HG03039 (cell line): Measurements from ENCODE around the gene NMRAL1.

Experiments used
- ATAC-seq: cut with Tn5 transposase; IDR thresholded peaks from one replicate; pipeline ENCODE4 v1.9.1; 2021; ENCODE audit warnings: mild to moderate bottlenecking, moderate library complexity; ENCODE audit not compliant: unreplicated experiment

NMRAL1 gene

GRCh38 chr16:4467916-4468315 lies 6.5 kb downstream of the NMRAL1 start:
- no peak for ATAC-seq

- no peak for ATAC-seq
These were observed 8.2 kb downstream of the NMRAL1 start for GRCh38 chr16:4465977-4466779.

- ATAC-seq, result no peak
These were observed 10.8 kb downstream of the NMRAL1 start for GRCh38 chr16:4463522-4464163.

GRCh38 chr16:4461250-4462085 lies 13.0 kb downstream of the NMRAL1 start:
- no peak for ATAC-seq

- ATAC-seq, result no peak
These were observed 13.5 kb downstream of the NMRAL1 start for GRCh38 chr16:4460936-4461249.

- no peak for ATAC-seq
These were observed 18.5 kb downstream of the NMRAL1 start for GRCh38 chr16:4455951-4456350.

GRCh38 chr16:4455081-4455480 lies 19.3 kb downstream of the NMRAL1 start:
- ATAC-seq, result no peak

GRCh38 chr16:4454623-4455022 lies 19.8 kb downstream of the NMRAL1 start:
- ATAC-seq, result no peak

- ATAC-seq, result no peak
These were observed 21.8 kb downstream of the NMRAL1 start for GRCh38 chr16:4452674-4453073.

- ATAC-seq, result no peak
These were observed 23.4 kb downstream of the NMRAL1 start for GRCh38 chr16:4450931-4451519.

GRCh38 chr16:4450430-4450829 lies 24.0 kb downstream of the NMRAL1 start:
- ATAC-seq, result no peak

- ATAC-seq, result no peak
These were observed 30.4 kb downstream of the NMRAL1 start for GRCh38 chr16:4443986-4444385.

GRCh38 chr16:4443271-4443670 lies 31.2 kb downstream of the NMRAL1 start:
- ATAC-seq, result no peak

GRCh38 chr16:4442371-4442770 lies 32.1 kb downstream of the NMRAL1 start:
- ATAC-seq, result no peak

- no peak for ATAC-seq
These were observed 37.1 kb downstream of the NMRAL1 start for GRCh38 chr16:4437366-4437765.

- no peak for ATAC-seq
These were observed 38.9 kb downstream of the NMRAL1 start for GRCh38 chr16:4435337-4436067.

- no peak for ATAC-seq
These were observed 40.3 kb downstream of the NMRAL1 start for GRCh38 chr16:4433914-4434787.

GRCh38 chr16:4433228-4433627 lies 41.2 kb downstream of the NMRAL1 start:
- no peak for ATAC-seq

GRCh38 chr16:4431023-4431422 lies 43.4 kb downstream of the NMRAL1 start:
- ATAC-seq, result no peak

- ATAC-seq, result no peak
These were observed 45.9 kb downstream of the NMRAL1 start for GRCh38 chr16:4428500-4428899.
